Astrocyte (in vitro differentiated cells and primary cell): ENCODE measurements around the gene PLEKHA5.

Experiments
- EZH2 ChIP-seq: IDR thresholded peaks from 2 replicates; pipeline ENCODE4 v1.6.1; 2012; ENCODE audit warnings: mild to moderate bottlenecking, low read length, inconsistent platforms; ENCODE audit not compliant: insufficient read depth
- TF ChIP-seq, protein P1 (sequence below): IDR thresholded peaks from 2 replicates; pipeline ENCODE4 v1.5.1; 2011; ENCODE audit warnings: low read depth, mild to moderate bottlenecking, inconsistent platforms, low read length, moderate library complexity; ENCODE audit not compliant: insufficient read depth

DNA sequence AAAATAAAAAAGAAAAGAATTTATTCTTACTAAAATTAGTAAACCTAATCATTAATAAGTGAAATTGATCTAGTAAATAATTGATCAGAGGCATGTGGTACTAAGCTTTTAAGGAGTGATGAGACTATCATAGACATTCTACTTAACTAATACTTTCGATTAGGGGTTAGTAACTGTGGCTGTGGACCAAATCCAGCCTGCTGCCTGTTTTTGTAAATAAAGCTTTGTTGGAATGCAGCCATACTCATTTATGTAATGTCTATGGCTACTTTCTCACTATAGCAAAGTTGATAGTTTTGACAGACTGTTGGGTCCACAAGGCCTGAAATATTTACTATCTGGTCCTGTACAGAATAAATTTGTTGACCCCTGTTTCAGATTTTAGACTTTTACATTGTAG is 63.2 kb downstream of the PLEKHA5 start:
- TF ChIP-seq EZH2: no peak
- TF ChIP-seq, protein P1, sequence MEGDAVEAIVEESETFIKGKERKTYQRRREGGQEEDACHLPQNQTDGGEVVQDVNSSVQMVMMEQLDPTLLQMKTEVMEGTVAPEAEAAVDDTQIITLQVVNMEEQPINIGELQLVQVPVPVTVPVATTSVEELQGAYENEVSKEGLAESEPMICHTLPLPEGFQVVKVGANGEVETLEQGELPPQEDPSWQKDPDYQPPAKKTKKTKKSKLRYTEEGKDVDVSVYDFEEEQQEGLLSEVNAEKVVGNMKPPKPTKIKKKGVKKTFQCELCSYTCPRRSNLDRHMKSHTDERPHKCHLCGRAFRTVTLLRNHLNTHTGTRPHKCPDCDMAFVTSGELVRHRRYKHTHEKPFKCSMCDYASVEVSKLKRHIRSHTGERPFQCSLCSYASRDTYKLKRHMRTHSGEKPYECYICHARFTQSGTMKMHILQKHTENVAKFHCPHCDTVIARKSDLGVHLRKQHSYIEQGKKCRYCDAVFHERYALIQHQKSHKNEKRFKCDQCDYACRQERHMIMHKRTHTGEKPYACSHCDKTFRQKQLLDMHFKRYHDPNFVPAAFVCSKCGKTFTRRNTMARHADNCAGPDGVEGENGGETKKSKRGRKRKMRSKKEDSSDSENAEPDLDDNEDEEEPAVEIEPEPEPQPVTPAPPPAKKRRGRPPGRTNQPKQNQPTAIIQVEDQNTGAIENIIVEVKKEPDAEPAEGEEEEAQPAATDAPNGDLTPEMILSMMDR: no peak
